Activated CD8-positive, alpha-beta memory T cell treated with anti-CD3 and anti-CD28 coated beads, Interleukin-2, amount 10 ng/mL, durations not matched to agents 7 days and 5 days (primary cell): Measurements from ENCODE around the gene FCHSD2. TPM values are rescaled to one million over a fixed set of nuclear protein-coding genes. Genes with fewer than 3 reads are reported as not detected.
"Not testable (repeated sequence)": the region's sequence is repeated elsewhere in the genome, so short reads cannot be mapped to it uniquely, and the experiment has no call there.

Source experiments
- ATAC-seq: fragments of 150-1000 bp; cut with Tn5 transposase; one replicate; pipeline ENCODE4 v1.10.0; 2021; ENCODE audit warnings: moderate library complexity
- CTCF ChIA-PET: fragments of 350-600 bp; sonication (Branson Sonifier 250); formaldehyde crosslinking; loops from one replicate; lab custom pipeline; 2021; ENCODE audit warnings: antibody characterized with exemption; lab: Charles Lee
- DNase-seq: peaks from one replicate; pipeline ENCODE4 v3.0.0-alpha.2; 2020
- H3K27ac Mint-ChIP-seq: one replicate; pipeline ENCODE4 v1.8.0; 2021; ENCODE audit warnings: mild to moderate bottlenecking, mixed read lengths
- H3K27me3 Mint-ChIP-seq: one replicate; pipeline ENCODE4 v1.8.0; 2021; ENCODE audit warnings: mixed read lengths
- H3K36me3 Mint-ChIP-seq: one replicate; pipeline ENCODE4 v1.8.0; 2021; ENCODE audit warnings: mild to moderate bottlenecking, mixed read lengths
- H3K4me1 Mint-ChIP-seq: one replicate; pipeline ENCODE4 v1.8.0; 2021; ENCODE audit warnings: mixed read lengths
- H3K4me3 Mint-ChIP-seq: one replicate; pipeline ENCODE4 v1.8.0; 2021; ENCODE audit warnings: mild to moderate bottlenecking, moderate library complexity, mixed read lengths
- H3K9me3 Mint-ChIP-seq: one replicate; pipeline ENCODE4 v1.8.0; 2022; ENCODE audit warnings: low read depth, mixed read lengths
- total RNA-seq, 2 experiments: library from RNA; stranded (reverse); gene quantifications; one replicate each; pipeline ENCODE4 v1.2.3, GENCODE V29; 2021

FCHSD2 gene
- total RNA-seq, 2 experiments from 2014 or later: 42.1 to 71.0 TPM

- H3K27me3 Mint-ChIP-seq, ATAC-seq, DNase-seq, H3K4me3 Mint-ChIP-seq, H3K9me3 Mint-ChIP-seq: not testable (repeated sequence)
- peaks cover 33% of the 10 kb centered on the region for H3K4me1 Mint-ChIP-seq
- peak overlapping the region; percentile 48 for H3K27ac Mint-ChIP-seq
- CTCF ChIA-PET: interaction anchor here (0.6 to 1.3 kb wide), 2 partner anchors 12 to 29 kb away, joined by 3 read pairs; partner anchors contain the start of gene STARD10
- H3K36me3 Mint-ChIP-seq: peaks cover 33% of the 10 kb centered on the region
Observed at GRCh38 chr11:72806378-72806777, 335.7 kb downstream of the FCHSD2 start.

DNA sequence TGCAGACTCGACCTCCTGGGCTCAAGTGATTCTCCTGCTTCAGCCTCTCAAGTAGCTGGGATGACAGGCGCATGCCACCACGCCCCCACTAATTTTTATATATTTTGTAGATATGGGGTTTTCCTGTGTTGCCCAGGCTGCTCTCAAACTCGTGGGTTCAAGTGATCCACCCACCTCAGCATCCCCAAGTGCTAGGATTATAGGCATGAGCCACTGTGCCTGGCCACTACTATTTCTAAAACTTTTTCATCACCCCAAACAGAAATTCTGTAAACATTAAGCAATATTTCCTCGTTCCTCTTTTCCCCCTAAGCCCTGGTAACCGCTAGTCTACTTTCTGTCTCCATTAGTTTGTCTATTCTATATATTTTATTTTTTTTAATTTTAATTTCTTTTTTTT is 336.9 kb downstream of the FCHSD2 start:
- CTCF ChIA-PET: interaction anchor here (1.3 kb wide), 1 partner anchor 11 kb away, joined by 3 read pairs; the partner anchor contains the start of gene STARD10
- H3K4me3 Mint-ChIP-seq: no peak overlapping the region
- H3K9me3 Mint-ChIP-seq: no peaks in the 10 kb centered on the region
- H3K27me3 Mint-ChIP-seq: no peaks in the 10 kb centered on the region
- no peak overlapping the region for H3K27ac Mint-ChIP-seq
- H3K4me1 Mint-ChIP-seq: peaks cover 23% of the 10 kb centered on the region
- DNase-seq (no peak), ATAC-seq (no peak)
- peaks cover 26% of the 10 kb centered on the region for H3K36me3 Mint-ChIP-seq

- no peaks in the 10 kb centered on the region for H3K9me3 Mint-ChIP-seq
- no peak overlapping the region for H3K27ac Mint-ChIP-seq
- DNase-seq (no peak), ATAC-seq (no peak)
- CTCF ChIA-PET: interaction anchor here (1.1 to 2.0 kb wide), 3 partner anchors 9 to 16 kb away, joined by 4 to 9 read pairs (median 5); partner anchors contain the start of gene STARD10
- H3K27me3 Mint-ChIP-seq: no peaks in the 10 kb centered on the region
- no peak overlapping the region for H3K4me3 Mint-ChIP-seq
- H3K36me3 Mint-ChIP-seq: peaks cover 13% of the 10 kb centered on the region
- peaks cover 13% of the 10 kb centered on the region for H3K4me1 Mint-ChIP-seq
Observed at GRCh38 chr11:72802822-72803221, 339.3 kb downstream of the FCHSD2 start.

GRCh38 chr11:72799441-72799840 is 342.7 kb downstream of the FCHSD2 start:
- H3K27me3 Mint-ChIP-seq: no peaks in the 10 kb centered on the region
- DNase-seq (no peak), ATAC-seq (no peak)
- no peak overlapping the region for H3K27ac Mint-ChIP-seq
- peaks cover 8% of the 10 kb centered on the region for H3K4me1 Mint-ChIP-seq
- H3K36me3 Mint-ChIP-seq: peaks cover 6% of the 10 kb centered on the region
- CTCF ChIA-PET: interaction anchor here (0.7 to 1.2 kb wide), 2 partner anchors 70 to 74 kb away, joined by 3 to 4 read pairs; no protein-coding TSS in a partner anchor
- no peak overlapping the region for H3K4me3 Mint-ChIP-seq
- H3K9me3 Mint-ChIP-seq: no peaks in the 10 kb centered on the region

GRCh38 chr11:72798361-72798760 is 343.8 kb downstream of the FCHSD2 start:
- Mint-ChIP-seq H3K4me1 (peaks cover 11% of the 10 kb centered on the region), H3K27me3 (no peaks in the 10 kb centered on the region), H3K9me3 (no peaks in the 10 kb centered on the region), H3K27ac (no peak overlapping the region), H3K4me3 (no peak overlapping the region), H3K36me3 (peaks cover 6% of the 10 kb centered on the region)
- CTCF ChIA-PET: interaction anchor here (1.6 to 2.3 kb wide), 2 partner anchors 15 to 73 kb away, joined by 8 to 9 read pairs; partner anchors contain the start of gene ATG16L2
- DNase-seq: no peak
- no peak for ATAC-seq

DNA sequence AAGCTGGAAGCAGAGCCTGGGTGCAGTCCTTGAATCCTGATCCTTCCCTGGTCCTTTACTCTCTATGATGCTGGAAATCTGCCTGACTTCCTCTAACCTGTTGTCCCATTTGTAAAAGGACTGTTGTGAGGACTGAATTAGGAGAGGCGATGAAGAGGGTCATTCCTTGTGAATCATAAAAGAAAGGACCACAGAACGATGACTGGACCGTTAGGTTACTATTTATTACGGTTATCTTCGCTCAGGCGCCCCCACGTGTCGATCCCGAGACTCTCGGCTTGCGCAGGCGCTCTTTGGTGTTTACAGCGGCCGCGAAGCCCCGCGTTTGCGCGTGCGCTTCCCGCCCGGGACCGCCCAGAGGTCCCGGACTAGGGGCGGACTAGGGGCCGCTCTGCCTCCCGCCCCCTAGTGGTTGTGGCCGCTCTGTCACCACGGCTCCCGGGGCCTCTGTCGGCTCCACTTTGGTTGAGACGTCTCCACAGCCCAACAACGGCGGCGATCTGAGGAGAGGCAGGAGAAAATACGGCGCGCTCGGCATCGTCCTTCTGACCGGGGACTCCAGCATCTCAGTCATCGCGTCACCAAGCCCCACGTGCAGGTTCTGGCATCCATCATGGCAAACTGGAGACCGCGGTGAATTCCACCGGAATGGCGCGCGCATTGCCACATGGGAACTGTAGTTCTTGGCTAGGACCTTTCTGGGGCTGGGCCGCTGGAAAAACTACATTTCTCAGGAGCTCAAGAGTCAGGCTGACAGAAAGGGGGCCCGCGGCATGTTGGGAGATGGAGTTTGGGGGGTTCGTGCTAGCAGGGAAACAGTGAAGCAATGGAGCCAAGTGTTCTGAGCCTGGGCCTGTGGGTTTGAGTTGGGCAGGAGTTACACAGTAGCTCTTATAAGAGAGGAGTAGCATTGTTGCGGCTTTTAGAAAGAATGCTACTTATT is 348.4 kb downstream of the FCHSD2 start, which contains the start of gene STARD10:
TSS of gene STARD10 (minus strand) at position 623 of the 943 bp plus-strand sequence. CDS start 12,866 bp downstream, outside the sequence.
- peak; percentile 97 for ATAC-seq
- H3K4me1 Mint-ChIP-seq: peaks cover 24% of the 10 kb centered on the region
- H3K9me3 Mint-ChIP-seq: no peaks in the 10 kb centered on the region
- no peaks in the 10 kb centered on the region for H3K27me3 Mint-ChIP-seq
- DNase-seq: peak; percentile 96
- CTCF ChIA-PET: interaction anchor here (0.6 to 4.7 kb wide), 31 partner anchors 9 to 385 kb away, joined by 3 to 121 read pairs (median 4); partner anchors contain the start of genes ARAP1, ATG16L2 and FCHSD2
- peak within 1 kb of the TSS; percentile 98 for H3K27ac Mint-ChIP-seq
- no peaks in the 10 kb centered on the region for H3K36me3 Mint-ChIP-seq
- H3K4me3 Mint-ChIP-seq: peak within 1 kb of the TSS; percentile 87

GRCh38 chr11:72793076-72793424 is 349.1 kb downstream of the FCHSD2 start:
- Mint-ChIP-seq H3K9me3 (no peaks in the 10 kb centered on the region), H3K27me3 (no peaks in the 10 kb centered on the region), H3K4me1 (peaks cover 27% of the 10 kb centered on the region), H3K36me3 (no peaks in the 10 kb centered on the region), H3K4me3 (peak overlapping the region; percentile 87), H3K27ac (peak overlapping the region; percentile 98)
- no peak for DNase-seq
- no peak for ATAC-seq
- CTCF ChIA-PET: interaction anchor here (0.9 to 4.7 kb wide), 19 partner anchors 10 to 385 kb away, joined by 3 to 121 read pairs (median 6); partner anchors contain the start of genes ARAP1, ATG16L2 and FCHSD2

- H3K4me1 Mint-ChIP-seq: peaks cover 33% of the 10 kb centered on the region
Observed at GRCh38 chr11:72792437-72793021, 349.6 kb downstream of the FCHSD2 start.

GRCh38 chr11:72791228-72791627 is 350.9 kb downstream of the FCHSD2 start:
- CTCF ChIA-PET: interaction anchor here (4.1 kb wide), 2 partner anchors 12 to 65 kb away, joined by 54 to 121 read pairs; no protein-coding TSS in a partner anchor
- not testable (repeated sequence) for ATAC-seq

More at GRCh38 chr11:72792437-72793021, 349.6 kb downstream of the FCHSD2 start:
- ATAC-seq (no peak), DNase-seq (no peak)
- no peak overlapping the region for H3K4me3 Mint-ChIP-seq
- H3K9me3 Mint-ChIP-seq: no peaks in the 10 kb centered on the region
- H3K36me3 Mint-ChIP-seq: no peaks in the 10 kb centered on the region
- CTCF ChIA-PET: interaction anchor here (0.9 to 4.7 kb wide), 18 partner anchors 10 to 384 kb away, joined by 3 to 121 read pairs (median 6); partner anchors contain the start of genes ARAP1, ATG16L2 and FCHSD2
- peak overlapping the region; percentile 98 for H3K27ac Mint-ChIP-seq
- H3K27me3 Mint-ChIP-seq: no peaks in the 10 kb centered on the region

GRCh38 chr11:72789493-72790131 is 352.5 kb downstream of the FCHSD2 start:
- DNase-seq: no peak
- no peaks in the 10 kb centered on the region for H3K9me3 Mint-ChIP-seq
- CTCF ChIA-PET: interaction anchor here (1.2 kb wide), 1 partner anchor 23 kb away, joined by 3 read pairs; no protein-coding TSS in a partner anchor
- no peak overlapping the region for H3K4me3 Mint-ChIP-seq
- H3K36me3 Mint-ChIP-seq: no peaks in the 10 kb centered on the region
- no peaks in the 10 kb centered on the region for H3K27me3 Mint-ChIP-seq
- H3K4me1 Mint-ChIP-seq: peaks cover 41% of the 10 kb centered on the region
- peak overlapping the region; percentile 24 for H3K27ac Mint-ChIP-seq
- ATAC-seq: no peak

More at GRCh38 chr11:72791228-72791627, 350.9 kb downstream of the FCHSD2 start:
- H3K4me3 Mint-ChIP-seq, H3K9me3 Mint-ChIP-seq, H3K36me3 Mint-ChIP-seq, DNase-seq, H3K27ac Mint-ChIP-seq, H3K27me3 Mint-ChIP-seq: not testable (repeated sequence)
- H3K4me1 Mint-ChIP-seq: peaks cover 44% of the 10 kb centered on the region

GRCh38 chr11:72788241-72788640 is 353.9 kb downstream of the FCHSD2 start:
- H3K9me3 Mint-ChIP-seq: no peaks in the 10 kb centered on the region
- H3K4me1 Mint-ChIP-seq: peaks cover 31% of the 10 kb centered on the region
- peak overlapping the region; percentile 83 for H3K27ac Mint-ChIP-seq
- no peaks in the 10 kb centered on the region for H3K36me3 Mint-ChIP-seq
- no peak overlapping the region for H3K4me3 Mint-ChIP-seq
- no peaks in the 10 kb centered on the region for H3K27me3 Mint-ChIP-seq
- ATAC-seq: no peak
- CTCF ChIA-PET: interaction anchor here (0.8 to 2.8 kb wide), 5 partner anchors 25 to 62 kb away, joined by 3 to 24 read pairs (median 4); no protein-coding TSS in a partner anchor
- no peak for DNase-seq
